ENCODE data around the gene LSAMP. TPM values are rescaled to one million over a fixed set of nuclear protein-coding genes. Genes with fewer than 3 reads are reported as not detected.

The LSAMP gene
- polyA plus RNA-seq, 3 donors, result not detected

GRCh38 chr3:115913069-115913686 is 532.1 kb downstream of the LSAMP start:
- Histone ChIP-seq H3K4me2 (replicated peaks; ENCODE audit: extremely low read depth, low read length, poor library complexity, severe bottlenecking) (no peak overlapping the region), H3K4me1 (ENCODE audit: control insufficient read depth in 1 of 2, insufficient read depth in 2 of 2, low read length in 2 of 2) (no peaks in the 10 kb centered on the region), H3K27ac (ENCODE audit: low read depth in 1 of 2, low read length in 2 of 2) (no peak overlapping the region), H3K27me3 (ENCODE audit: control insufficient read depth in 2 of 2, insufficient read depth in 2 of 2, low read length in 2 of 2) (no peaks in the 10 kb centered on the region), H3K4me3 (replicated peaks in 1 of 3; ENCODE audit: low read depth in 2 of 3, low read length in 3 of 3) (no peak overlapping the region), H4K20me1 (ENCODE audit: insufficient read depth, low read length) (no peaks in the 10 kb centered on the region), H3K9me3 (replicated peaks in 1 of 2; ENCODE audit: control insufficient read depth in 1 of 2, insufficient read depth in 1 of 2, low read length in 2 of 2) (no peaks in the 10 kb centered on the region), H3K9ac (ENCODE audit: insufficient read depth, low read length, poor library complexity, severe bottlenecking) (no peak overlapping the region), H2AFZ (ENCODE audit: insufficient read depth, low read depth, low read length, poor library complexity, severe bottlenecking) (no peak overlapping the region), H3K79me2 (ENCODE audit: insufficient read depth, low read length) (no peaks in the 10 kb centered on the region), H3K36me3 (replicated peaks in 1 of 2; ENCODE audit: control insufficient read depth in 1 of 2, insufficient read depth in 2 of 2, low read length in 2 of 2) (no peaks in the 10 kb centered on the region)
- Mint-ChIP-seq H3K27me3 (ENCODE audit: low read depth in 3 of 3) (no peaks in the 10 kb centered on the region), H3K9me3 (peaks cover 0 to 2% (median 0%) of the 10 kb centered on the region in 7 donors), H3K4me3 (no peak overlapping the region), H3K36me3 (no peaks in the 10 kb centered on the region), H3K27ac (no peak overlapping the region), H3K4me1 (no peaks in the 10 kb centered on the region)
- no peak for DNase-seq
- TF ChIP-seq, protein P1, sequence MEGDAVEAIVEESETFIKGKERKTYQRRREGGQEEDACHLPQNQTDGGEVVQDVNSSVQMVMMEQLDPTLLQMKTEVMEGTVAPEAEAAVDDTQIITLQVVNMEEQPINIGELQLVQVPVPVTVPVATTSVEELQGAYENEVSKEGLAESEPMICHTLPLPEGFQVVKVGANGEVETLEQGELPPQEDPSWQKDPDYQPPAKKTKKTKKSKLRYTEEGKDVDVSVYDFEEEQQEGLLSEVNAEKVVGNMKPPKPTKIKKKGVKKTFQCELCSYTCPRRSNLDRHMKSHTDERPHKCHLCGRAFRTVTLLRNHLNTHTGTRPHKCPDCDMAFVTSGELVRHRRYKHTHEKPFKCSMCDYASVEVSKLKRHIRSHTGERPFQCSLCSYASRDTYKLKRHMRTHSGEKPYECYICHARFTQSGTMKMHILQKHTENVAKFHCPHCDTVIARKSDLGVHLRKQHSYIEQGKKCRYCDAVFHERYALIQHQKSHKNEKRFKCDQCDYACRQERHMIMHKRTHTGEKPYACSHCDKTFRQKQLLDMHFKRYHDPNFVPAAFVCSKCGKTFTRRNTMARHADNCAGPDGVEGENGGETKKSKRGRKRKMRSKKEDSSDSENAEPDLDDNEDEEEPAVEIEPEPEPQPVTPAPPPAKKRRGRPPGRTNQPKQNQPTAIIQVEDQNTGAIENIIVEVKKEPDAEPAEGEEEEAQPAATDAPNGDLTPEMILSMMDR (IDR thresholded peaks at IDR 0.05), result no peak
- intact Hi-C loops (cut with micrococcal nuclease), result no loop called here
- no CpG with 5 or more reads among the region's 4 CpGs for WGBS (ENCODE audit: insufficient coverage)

- no peak overlapping the region for H3K4me3 Mint-ChIP-seq
- WGBS (ENCODE audit: insufficient coverage), result 69% methylated on average over 2 of the region's 2 CpGs
- no peak overlapping the region for H3K4me2 ChIP-seq (replicated peaks; ENCODE audit: extremely low read depth, low read length, poor library complexity, severe bottlenecking)
- DNase-seq, result no peak
- H3K27ac Mint-ChIP-seq, result no peak overlapping the region
- intact Hi-C loops (cut with micrococcal nuclease), result no loop called here
- peaks cover 0 to 2% (median 0%) of the 10 kb centered on the region in 7 donors for H3K9me3 Mint-ChIP-seq
- no peaks in the 10 kb centered on the region for H3K4me1 Mint-ChIP-seq
- no peaks in the 10 kb centered on the region for H3K27me3 ChIP-seq (ENCODE audit: control insufficient read depth in 2 of 2, insufficient read depth in 2 of 2, low read length in 2 of 2)
- no peaks in the 10 kb centered on the region for H3K79me2 ChIP-seq (ENCODE audit: insufficient read depth, low read length)
- no peaks in the 10 kb centered on the region for H3K9me3 ChIP-seq (replicated peaks in 1 of 2; ENCODE audit: control insufficient read depth in 1 of 2, insufficient read depth in 1 of 2, low read length in 2 of 2)
- no peak overlapping the region for H3K4me3 ChIP-seq (replicated peaks in 1 of 3; ENCODE audit: low read depth in 2 of 3, low read length in 3 of 3)
- H2AFZ ChIP-seq (ENCODE audit: insufficient read depth, low read depth, low read length, poor library complexity, severe bottlenecking), result no peak overlapping the region
- H3K36me3 Mint-ChIP-seq, result no peaks in the 10 kb centered on the region
- H3K27ac ChIP-seq (ENCODE audit: low read depth in 1 of 2, low read length in 2 of 2), result no peak overlapping the region
- no peaks in the 10 kb centered on the region for H3K36me3 ChIP-seq (replicated peaks in 1 of 2; ENCODE audit: control insufficient read depth in 1 of 2, insufficient read depth in 2 of 2, low read length in 2 of 2)
- TF ChIP-seq, protein P1 (IDR thresholded peaks at IDR 0.05), result no peak
- no peak overlapping the region for H3K9ac ChIP-seq (ENCODE audit: insufficient read depth, low read length, poor library complexity, severe bottlenecking)
- no peaks in the 10 kb centered on the region for H3K4me1 ChIP-seq (ENCODE audit: control insufficient read depth in 1 of 2, insufficient read depth in 2 of 2, low read length in 2 of 2)
- H4K20me1 ChIP-seq (ENCODE audit: insufficient read depth, low read length), result no peaks in the 10 kb centered on the region
- H3K27me3 Mint-ChIP-seq (ENCODE audit: low read depth in 3 of 3), result no peaks in the 10 kb centered on the region
Measured at GRCh38 chr3:115912372-115912771, 532.9 kb downstream of the LSAMP start.
